ENCODE measurements around the gene ARHGAP28.

ARHGAP28 gene, protein sequence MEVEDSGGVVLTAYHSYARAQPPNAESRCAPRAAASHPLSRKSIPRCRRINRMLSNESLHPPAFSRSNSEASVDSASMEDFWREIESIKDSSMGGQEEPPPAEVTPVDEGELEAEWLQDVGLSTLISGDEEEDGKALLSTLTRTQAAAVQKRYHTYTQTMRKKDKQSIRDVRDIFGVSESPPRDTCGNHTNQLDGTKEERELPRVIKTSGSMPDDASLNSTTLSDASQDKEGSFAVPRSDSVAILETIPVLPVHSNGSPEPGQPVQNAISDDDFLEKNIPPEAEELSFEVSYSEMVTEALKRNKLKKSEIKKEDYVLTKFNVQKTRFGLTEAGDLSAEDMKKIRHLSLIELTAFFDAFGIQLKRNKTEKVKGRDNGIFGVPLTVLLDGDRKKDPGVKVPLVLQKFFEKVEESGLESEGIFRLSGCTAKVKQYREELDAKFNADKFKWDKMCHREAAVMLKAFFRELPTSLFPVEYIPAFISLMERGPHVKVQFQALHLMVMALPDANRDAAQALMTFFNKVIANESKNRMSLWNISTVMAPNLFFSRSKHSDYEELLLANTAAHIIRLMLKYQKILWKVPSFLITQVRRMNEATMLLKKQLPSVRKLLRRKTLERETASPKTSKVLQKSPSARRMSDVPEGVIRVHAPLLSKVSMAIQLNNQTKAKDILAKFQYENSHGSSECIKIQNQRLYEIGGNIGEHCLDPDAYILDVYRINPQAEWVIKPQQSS

GRCh38 chr18:6729247-6730091 lies at the start of gene ARHGAP28:
ARHGAP28 (plus strand) TSS chr18:6729716; CDS start chr18:6729822, 106 bp downstream.
- DNase-seq, result no peak

DNA sequence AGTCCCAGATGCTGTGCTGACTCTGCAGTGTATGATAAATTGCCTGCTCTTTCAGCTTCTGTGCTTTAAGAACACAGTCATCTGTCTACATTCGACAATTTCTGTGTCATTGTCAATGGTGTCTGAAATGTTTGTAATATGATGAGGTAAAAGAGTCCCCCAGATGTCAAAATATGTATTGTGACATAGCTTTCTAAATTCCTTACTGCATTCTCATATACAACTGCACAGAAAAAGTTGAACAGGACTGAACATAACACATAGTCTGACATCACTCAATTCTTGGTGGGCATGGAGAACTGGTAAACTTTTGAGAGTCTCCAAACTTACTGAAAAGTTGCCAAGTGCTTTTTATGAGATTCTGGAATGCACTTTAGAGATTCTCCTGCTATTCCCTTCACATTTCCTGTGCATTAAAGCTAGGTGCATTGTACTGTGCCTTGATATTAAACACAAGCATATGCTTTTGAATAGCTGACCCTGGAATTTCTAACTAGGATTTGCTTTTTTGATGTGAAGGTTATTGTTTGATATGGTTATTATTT lies 48.1 kb upstream of the ARHGAP28 start:
- no peak for DNase-seq

GRCh38 chr18:6682437-6683111 lies 46.9 kb upstream of the ARHGAP28 start:
- no peak for DNase-seq

- DNase-seq, result no peak
Measured at GRCh38 chr18:6683112-6683876, 46.2 kb upstream of the ARHGAP28 start.

DNA sequence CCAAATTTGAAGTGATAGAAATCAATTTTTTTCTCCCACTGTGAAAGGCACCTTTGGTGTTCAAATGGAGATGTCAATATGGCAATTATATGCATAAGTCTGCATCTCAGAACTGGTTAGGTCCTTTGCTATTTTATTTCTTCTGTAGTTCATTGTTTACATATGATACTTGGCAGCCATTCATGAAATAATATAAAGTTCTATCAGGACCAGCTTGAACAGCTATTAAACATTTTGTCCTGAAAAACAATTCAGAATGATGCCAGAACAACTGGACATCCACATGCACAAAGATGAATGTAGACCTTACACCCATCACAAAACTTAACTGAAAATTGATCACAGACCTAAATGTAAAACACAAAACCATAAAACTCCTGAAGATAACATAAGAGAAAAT lies 41.8 kb upstream of the ARHGAP28 start:
- DNase-seq, result no peak

DNA sequence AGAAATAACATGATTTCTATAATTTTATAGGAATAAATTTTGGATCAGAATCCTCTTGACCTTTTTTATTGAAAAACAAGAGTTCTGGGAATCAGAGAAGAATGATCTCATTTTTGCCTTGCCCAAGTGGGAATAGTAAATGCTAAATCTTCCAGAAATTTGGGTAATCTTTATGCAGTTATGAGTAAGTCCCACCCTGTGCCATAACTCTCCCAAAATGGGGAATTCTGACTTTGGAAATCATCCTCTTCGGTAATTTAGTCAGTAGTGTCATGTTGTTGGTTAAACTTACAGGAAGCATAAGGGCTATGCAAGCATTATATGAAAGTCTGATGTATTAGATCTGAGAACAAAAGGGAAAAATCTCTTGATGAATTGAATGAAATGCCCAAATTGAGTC lies 20.6 kb upstream of the ARHGAP28 start:
- no peak for DNase-seq

- DNase-seq, result no peak
Measured at GRCh38 chr18:6711467-6711866, 18.0 kb upstream of the ARHGAP28 start.

GRCh38 chr18:6712401-6712800 lies 17.1 kb upstream of the ARHGAP28 start:
- no peak for DNase-seq

DNA sequence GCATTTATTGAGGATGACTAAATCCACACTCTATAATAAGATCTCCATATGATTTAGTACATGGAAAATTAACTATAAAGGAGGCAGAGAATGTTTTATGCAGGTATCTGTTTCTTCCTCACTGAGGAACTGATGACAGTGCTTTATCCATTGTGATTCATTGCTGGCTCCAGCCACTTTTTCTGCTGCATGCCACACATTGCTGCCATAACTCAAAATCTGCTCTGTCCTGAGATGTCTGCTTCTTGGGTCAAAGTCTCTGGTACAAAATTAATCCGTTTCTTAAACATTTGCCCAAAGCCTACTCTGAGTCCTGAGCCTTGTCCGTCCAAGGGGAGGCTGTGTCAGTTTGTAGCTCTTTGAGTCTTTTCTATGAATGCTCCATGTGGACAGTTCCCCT lies 15.5 kb upstream of the ARHGAP28 start:
- DNase-seq, result no peak

DNA sequence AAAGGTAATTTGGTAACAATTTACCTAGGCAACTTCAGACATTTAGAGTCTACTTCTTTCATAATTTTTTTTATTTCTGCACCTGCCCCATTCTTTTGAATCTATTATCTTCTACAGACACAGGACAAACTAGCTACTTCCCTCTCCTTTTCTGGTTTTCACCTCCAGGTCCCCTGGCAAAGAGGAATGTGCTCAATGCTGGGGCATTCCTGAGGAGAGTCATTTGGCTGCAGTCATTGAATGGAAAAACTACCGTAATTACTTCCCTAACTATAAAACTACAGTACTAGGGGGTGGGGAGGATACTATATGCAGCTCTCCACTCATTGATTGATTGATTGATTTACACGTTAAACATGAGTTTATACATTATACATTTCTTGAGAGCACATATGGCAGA lies 11.2 kb upstream of the ARHGAP28 start:
- DNase-seq, result no peak

DNA sequence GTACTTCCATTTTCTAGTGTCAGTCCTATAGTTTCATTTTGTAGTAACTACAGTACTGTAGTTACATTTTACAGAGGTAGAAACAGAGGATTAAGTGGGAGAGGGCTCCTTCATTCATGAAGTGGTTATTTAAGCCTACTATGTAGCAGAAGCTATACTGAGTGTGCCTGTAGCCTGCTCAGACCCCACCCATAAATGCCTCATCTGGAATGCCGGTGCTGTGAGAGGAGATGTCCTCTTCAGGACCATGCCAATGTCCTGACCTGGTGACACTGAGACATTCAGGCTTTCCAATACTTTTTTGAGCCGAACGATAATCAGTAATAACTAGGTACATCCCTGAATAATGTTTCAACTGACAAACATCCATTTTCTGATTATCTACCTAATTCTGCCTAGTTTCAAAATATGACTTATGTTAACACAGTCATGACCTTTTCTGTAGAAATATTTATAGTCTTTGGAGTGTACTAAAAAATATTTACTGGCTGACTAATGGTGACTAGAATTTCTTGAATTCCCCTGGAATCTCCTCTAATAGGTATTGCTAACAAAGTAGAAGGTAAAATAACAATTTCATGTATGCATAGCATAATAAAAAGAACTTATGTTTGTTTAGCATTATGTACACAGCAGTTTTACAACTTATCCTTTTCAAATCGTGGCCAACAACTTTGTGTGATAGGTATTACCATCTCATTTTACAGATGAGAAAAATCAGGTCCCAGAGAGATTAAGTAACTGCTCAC lies 10.2 kb upstream of the ARHGAP28 start:
- DNase-seq, result no peak

GRCh38 chr18:6719910-6720683 lies 9.4 kb upstream of the ARHGAP28 start:
- DNase-seq, result no peak

DNA sequence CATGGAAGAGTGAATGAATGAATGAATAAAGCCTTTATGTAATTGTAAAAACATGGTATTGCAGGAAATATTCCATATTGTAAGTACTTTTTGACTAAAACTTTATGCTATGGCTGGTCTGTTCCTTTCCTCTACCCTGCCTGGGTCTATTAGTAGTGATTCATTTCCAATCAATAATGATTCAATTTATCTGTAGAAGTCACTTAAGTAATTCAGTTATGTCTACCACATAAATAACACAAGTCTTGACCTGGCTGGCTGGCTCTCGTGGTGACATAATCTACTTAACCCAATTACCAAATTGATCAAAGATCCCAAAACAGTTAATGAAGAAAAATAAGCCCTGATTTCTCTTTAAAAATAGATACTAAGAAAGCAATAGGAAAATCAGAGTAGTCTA lies 7.8 kb upstream of the ARHGAP28 start:
- DNase-seq, result no peak

- DNase-seq, result no peak
Measured at GRCh38 chr18:6722690-6723089, 6.8 kb upstream of the ARHGAP28 start.

DNA sequence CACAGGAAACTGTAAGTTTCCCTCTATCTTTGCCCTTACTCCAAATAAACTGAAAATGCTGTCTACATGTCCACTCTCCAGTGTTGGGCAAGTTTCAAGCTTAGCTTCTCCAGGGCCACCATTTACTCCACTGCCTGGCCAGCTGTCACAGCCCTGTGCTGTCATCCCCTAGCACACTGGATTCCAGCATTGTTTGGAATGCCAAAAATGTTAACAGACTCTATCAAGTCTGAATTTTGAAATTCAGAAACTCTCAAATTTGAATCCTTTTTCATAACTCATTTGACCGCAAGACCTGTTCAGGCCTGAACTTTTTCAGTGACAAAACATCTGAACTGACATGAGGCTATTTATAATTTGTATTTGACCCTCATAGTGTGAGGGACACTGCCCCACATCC lies 5.2 kb upstream of the ARHGAP28 start:
- DNase-seq, result no peak

GRCh38 chr18:6728331-6728730 lies 1.2 kb upstream of the ARHGAP28 start:
- DNase-seq, result no peak

- DNase-seq, result no peak
Measured at GRCh38 chr18:6728809-6729246, 688 bp upstream of the ARHGAP28 start.

DNA sequence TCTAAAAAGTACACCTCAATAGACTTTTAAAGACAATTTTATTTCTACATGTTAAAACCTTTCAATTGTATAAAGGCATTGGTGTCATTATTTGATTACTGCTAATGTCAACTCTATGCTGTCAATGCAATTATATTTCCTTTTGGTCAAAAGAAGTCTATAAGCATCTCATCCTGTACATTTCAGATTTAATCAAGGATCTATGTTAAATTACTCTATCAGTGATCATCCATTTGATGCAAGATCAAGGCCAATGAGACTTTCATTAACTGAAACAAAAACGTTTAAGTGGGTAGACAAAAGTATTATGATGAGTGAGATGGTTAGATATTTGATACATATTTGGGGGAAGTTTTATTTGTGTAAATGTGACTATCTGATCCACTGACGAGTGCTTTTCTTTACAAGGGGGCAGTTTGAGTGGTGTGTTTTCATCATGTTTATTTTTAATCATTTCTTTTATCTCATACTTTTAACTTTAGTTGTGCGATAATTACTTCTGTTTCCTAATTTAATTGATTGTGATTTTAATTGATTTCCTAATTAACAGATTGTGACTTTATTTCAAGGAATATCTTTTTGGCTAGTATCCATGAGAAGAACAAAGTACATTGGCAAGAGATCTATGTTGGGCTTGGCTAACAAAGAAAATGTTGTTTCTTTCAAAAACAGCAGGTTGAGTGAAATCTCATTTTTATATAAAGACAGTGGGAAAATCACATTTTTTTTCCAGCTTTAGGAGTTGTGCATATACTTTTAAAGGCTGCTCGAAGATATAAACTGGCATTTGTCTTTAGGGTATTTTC lies 1.1 kb downstream of the ARHGAP28 start:
- DNase-seq, result no peak

GRCh38 chr18:6731222-6731596 lies 1.7 kb downstream of the ARHGAP28 start:
- no peak for DNase-seq
